Fibroblast of skin of scalp (primary cell): ENCODE results near the gene MDGA2.

Experiments used
- DNase-seq: peaks from one replicate; pipeline ENCODE4 v3.0.0-alpha.2; 2013

Gene MDGA2

GRCh38 chr14:47619392-47619791 is 56.0 kb downstream of the MDGA2 start:
- no peak for DNase-seq

- no peak for DNase-seq
These were observed 68.8 kb downstream of the MDGA2 start for GRCh38 chr14:47606566-47606965.

GRCh38 chr14:47596860-47597259 is 78.5 kb downstream of the MDGA2 start:
- DNase-seq = no peak

- no peak for DNase-seq
These were observed 79.2 kb downstream of the MDGA2 start for GRCh38 chr14:47596232-47596631.

- no peak for DNase-seq
These were observed 79.9 kb downstream of the MDGA2 start for GRCh38 chr14:47595552-47595951.

- DNase-seq = no peak
These were observed 84.5 kb downstream of the MDGA2 start for GRCh38 chr14:47590767-47591495.

GRCh38 chr14:47585447-47585846 is 90.0 kb downstream of the MDGA2 start:
- DNase-seq = no peak

- DNase-seq = no peak
These were observed 108.1 kb downstream of the MDGA2 start for GRCh38 chr14:47567273-47567672.

- no peak for DNase-seq
These were observed 117.5 kb downstream of the MDGA2 start for GRCh38 chr14:47557894-47558293.

DNA sequence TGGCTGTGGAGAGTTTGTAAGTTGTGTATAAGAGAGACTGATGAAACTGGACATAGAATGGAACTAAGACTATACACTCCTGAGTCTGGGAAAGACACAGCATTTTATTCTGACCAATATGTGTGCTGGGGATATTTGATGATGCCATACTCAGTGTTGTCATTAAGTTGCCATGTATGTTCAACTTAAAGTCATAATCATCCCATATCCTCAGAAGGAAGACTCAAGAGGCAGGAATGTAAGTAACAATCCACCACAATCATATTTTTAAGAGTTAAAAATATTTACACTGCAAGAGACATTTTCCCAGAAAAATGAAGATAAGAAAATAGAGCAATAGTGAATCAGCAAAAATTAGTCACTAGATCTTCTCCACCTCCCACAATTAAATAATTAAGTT is 120.1 kb downstream of the MDGA2 start:
- DNase-seq = peak; percentile 13

DNA sequence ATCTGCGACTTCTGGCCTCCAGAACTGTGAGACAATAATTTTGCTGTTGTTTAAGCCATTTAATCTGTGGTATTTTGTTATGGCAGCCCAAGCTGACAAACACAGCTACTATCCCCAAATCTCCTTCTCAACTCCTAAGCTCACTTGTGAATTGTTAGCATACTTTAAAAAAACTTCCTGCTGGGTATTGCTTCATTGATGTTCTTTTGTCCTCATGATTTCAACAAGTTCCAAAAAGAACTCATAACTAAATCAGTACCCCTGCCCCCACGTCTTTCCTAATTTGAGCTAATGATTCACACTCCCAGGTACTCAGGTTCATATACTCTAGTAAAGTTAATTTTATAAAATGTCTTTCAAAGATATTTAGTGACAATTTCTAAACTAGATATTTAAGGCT is 125.5 kb downstream of the MDGA2 start:
- DNase-seq = no peak

DNA sequence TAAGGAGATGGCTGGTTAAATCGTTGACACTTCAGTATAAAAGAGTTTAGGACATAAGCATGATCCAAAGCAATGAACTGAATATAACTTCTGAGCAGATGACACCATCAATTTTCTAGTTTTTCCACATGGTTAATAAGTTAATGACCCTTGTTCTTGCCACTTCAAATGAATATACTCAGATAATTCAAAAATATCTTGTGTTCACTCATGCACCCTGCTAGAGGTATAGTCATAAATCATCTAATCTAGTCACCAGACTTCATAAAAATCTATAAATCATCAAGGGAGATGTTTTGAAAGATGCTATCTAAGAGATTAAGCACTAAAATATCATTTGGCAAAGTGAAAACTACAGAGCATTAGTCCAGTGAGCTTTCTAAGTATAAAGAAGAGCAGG is 131.9 kb downstream of the MDGA2 start:
- DNase-seq = no peak

GRCh38 chr14:47541662-47542061 is 133.7 kb downstream of the MDGA2 start:
- no peak for DNase-seq

GRCh38 chr14:47539031-47539461 is 136.4 kb downstream of the MDGA2 start:
- peak; percentile 18 for DNase-seq

DNA sequence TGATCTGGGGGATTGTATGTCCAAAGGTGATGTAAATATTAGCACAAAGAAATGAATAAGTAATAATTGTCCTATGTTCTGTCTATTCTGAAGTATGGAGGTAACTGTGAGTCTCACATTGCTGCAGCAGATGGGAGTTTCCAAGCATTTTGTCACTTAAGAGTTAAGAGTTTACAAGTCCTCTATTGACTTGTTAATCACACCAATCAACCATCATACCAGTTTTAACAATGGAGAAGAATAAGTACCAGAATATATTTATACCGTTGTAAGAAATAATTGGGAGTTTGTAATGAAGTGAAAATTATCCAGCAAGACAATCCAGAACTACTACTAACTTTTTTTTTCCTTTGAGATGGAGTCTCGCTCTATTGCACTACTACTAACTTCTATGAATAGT is 139.1 kb downstream of the MDGA2 start:
- no peak for DNase-seq

DNA sequence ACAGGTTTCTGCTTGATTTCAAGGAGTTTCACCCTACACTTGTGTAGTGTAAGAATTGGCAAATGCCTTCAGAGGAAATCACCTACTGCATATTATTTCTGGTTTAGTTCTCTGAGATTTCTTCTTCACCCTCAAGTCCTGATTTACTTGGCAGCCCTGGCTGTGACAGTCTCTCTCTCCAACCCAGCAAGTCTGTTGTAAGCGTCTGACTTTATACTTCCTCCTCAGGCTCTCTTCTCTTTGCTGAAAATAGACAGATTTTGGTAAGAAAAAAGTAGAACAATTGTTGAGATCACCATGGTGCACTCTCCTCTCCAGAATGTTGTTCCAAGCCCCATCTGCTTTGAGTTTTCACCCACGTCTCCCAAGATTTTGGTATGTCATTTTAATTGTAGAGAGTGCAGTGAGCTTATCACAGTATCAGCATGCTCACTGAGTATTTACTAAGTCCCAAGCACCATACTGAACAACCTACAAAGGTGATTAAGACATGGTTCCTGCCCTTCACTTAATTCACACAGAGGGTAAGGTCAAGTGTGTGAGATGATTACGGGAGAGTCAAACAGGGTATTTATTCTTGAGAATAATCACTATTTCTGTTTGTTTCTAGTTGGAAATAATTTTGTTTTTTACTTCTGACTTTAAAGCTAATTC is 148.7 kb downstream of the MDGA2 start:
- no peak for DNase-seq

DNA sequence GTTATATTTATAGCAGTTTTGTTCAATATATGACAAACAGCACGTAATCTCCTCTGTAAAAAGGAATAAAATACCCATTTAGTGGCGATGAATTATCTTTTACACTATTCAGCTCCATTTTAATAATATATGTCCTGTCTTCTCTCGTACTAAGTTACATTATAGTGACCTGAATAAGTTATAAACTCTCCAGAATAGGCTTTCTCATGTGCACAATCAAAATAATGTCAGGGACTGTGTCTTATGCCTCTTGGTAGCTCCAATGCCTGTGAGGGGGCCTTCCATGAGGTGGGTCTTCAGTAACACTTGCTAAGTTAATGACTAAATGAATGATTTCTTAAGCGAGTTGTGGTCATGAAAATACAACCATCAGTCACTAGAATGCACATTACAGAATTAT is 150.9 kb downstream of the MDGA2 start:
- DNase-seq = no peak

DNA sequence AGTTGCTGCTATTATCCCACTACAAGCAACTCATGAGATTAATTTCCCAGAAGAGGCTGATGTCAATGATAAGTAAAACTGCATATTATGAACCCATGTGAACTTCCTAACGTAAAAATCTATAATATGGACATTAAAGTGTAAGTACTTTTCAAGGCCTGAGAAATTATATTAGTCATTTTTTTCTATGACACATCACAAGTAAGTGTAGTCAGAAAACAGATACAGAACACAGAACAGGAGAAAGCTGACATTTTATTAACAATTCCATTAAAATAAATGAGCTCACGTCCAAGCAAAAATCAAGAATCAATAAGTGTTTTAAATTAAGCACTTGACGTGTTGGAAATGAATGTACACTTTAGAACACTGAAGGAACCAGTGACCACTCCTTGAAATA is 155.0 kb downstream of the MDGA2 start:
- no peak for DNase-seq

DNA sequence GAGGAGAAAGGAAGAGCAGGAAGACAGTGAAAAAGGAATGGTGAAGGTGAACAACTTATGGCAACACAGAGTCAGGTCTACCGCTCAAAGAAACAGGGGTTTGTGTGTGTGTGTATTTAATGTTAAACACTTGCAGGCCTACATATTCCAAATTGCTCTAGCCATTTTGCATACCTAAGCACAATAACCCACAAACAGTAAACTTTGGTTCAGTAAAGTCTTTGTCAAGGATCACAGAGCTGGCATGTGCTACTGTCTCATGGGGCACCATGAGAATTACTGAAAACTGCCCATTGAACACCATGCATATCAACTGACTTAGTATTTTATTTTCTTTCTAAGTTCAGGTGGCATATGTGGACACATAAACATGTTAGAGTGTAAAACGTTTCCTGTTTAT is 163.6 kb downstream of the MDGA2 start:
- no peak for DNase-seq

DNA sequence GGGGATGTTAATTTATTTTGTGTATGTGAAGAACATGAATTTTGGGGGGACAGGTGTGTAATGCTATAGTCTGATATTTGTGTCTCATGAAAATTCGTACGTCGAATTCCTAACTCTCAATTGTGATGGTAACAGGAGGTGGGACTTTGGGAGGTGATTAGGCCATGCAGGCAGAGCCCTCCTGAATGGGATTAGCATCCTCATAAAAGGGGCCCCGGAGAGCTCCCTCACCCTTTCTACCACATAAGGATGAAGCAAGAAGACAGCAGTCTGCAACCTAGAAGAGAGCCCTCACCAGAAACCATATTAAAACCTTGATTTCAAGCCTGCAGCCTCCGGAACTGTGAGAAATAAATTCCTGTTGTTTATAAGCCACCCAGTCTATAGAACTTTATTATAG is 165.4 kb downstream of the MDGA2 start:
- DNase-seq = no peak

GRCh38 chr14:47507861-47508260 is 167.5 kb downstream of the MDGA2 start:
- no peak for DNase-seq

GRCh38 chr14:47500369-47500768 is 175.0 kb downstream of the MDGA2 start:
- DNase-seq = no peak

DNA sequence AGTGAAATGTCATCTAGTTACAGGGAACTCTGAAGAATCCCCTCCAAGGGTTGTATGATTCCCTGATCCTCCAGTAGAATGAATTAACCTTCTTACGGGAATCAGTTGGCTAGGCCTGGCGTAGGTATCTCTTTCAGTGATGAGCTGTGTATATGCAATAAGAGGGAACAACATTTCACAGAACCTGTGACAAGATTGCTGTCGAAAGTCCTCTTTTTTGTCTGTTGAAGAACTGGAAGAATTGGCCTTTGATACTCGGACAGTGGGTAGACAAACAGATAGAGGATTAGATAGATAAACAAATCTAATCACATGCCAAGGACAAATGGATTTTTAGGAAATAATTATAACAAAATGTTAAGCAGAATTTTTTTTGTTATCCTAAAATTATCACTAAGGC is 184.6 kb downstream of the MDGA2 start:
- DNase-seq = no peak

GRCh38 chr14:47490353-47490752 is 185.1 kb downstream of the MDGA2 start:
- no peak for DNase-seq

DNA sequence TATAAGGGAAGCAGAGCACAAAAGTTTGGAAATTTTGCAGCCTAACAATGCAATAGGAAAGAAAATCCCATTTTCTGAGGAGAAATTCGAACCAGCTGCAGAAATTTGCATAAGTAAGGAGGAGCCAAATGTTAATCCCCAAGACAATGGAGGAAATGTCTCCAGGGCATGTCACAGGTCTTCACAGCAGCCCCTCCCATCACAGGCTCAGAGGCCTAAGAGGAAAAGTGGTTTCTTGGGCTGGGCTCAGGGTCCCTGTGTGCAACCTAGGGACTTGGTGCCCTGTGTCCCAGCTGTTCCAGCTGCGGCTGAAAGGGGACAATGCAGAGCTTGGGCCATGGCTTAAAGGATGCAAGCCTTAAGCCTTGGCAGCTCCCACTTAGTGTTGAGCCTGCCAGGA is 190.0 kb downstream of the MDGA2 start:
- DNase-seq = no peak
